CD4-positive, alpha-beta T cell treated with Interferon alpha-2 for 1 hour (primary cell): Measurements from ENCODE around the gene LPAR3.

ENCODE experiments used
- DNase-seq, 2 donors: peaks; one replicate each; pipeline ENCODE4 v3.0.0-alpha.2; 2020 to 2022

The LPAR3 gene

GRCh38 chr1:84855691-84856630 lies 37.0 kb downstream of the LPAR3 start:
- no peak for DNase-seq

GRCh38 chr1:84855168-84855567 lies 37.8 kb downstream of the LPAR3 start:
- no peak for DNase-seq

- DNase-seq, result peak; percentile 60 to 78
Observed at GRCh38 chr1:84853741-84854721, 39.0 kb downstream of the LPAR3 start.

GRCh38 chr1:84851839-84852238 lies 41.2 kb downstream of the LPAR3 start:
- DNase-seq, result no peak

DNA sequence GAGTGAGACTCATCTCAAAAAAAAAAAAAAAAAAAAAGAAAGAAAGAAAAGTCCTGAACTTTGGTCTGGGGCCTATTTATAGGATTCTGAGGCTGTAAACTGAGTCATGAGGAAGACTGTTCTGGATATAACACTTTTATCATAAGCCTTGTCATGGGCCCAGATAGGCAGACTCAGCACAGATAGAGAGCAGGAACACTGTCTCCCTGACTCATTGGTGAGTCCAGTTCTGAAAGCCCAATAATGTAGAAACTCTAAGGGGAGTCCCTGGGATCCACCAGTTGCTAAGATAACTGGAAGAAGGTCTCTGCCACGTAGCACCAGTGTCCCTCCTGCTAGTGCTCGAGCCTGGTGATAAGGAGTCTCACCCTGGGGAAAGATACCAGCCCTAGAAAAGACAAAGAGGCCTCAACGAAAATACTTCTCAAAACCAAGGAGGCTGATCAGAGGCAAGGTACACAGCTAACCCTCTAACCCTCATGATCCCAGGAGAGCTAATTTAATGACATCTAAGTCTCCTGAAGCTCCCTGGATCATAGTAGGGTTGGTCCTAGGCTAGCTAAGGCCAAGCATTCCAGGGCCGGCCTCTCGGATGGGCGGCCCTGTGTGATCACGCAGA lies 43.5 kb downstream of the LPAR3 start:
- no peak for DNase-seq

GRCh38 chr1:84847253-84848250 lies 45.5 kb downstream of the LPAR3 start:
- DNase-seq, result peak; percentile 17 to 49

GRCh38 chr1:84846387-84846786 lies 46.6 kb downstream of the LPAR3 start:
- DNase-seq, result no peak

GRCh38 chr1:84845357-84845756 lies 47.6 kb downstream of the LPAR3 start:
- no peak for DNase-seq

DNA sequence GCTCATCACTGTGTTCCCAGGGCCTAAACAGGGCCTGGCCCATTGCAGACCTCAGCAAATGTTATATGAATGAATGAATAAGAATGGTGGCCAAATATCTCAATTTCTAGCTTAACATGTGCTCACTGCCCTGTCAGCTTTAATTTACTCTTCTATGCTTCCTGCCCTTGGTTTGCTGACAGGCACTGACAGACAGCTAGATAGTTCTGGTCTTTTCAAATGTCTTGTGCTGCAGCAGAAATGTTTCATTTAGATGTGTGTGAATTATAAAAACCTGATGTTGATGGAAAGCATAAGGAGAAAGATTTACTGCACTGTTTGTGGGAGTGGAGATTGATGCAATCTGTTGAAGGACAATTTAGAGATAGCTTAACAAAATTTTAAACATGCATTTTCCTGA lies 48.9 kb downstream of the LPAR3 start:
- no peak for DNase-seq

GRCh38 chr1:84842748-84843231 lies 50.2 kb downstream of the LPAR3 start:
- DNase-seq, result no peak

- no peak for DNase-seq
Observed at GRCh38 chr1:84841971-84842370, 51.0 kb downstream of the LPAR3 start.

DNA sequence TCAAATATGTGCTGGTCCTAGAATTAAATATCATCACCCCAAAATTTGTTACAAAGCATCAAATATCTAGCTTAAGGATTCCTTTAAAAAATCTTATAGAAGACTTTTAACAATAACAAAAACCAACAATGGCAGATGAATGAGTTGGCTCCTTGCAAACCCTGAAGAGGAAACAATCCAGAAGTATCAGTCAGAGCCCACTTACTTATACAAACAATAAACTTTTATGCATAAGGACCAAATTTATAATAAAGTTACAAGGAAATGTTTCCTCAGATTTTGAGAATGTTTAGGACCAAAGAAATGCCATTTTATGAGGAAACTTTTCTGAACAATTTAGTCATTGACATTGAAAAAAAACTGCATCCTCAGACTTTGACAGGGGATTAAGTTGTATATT lies 52.7 kb downstream of the LPAR3 start:
- DNase-seq, result no peak

DNA sequence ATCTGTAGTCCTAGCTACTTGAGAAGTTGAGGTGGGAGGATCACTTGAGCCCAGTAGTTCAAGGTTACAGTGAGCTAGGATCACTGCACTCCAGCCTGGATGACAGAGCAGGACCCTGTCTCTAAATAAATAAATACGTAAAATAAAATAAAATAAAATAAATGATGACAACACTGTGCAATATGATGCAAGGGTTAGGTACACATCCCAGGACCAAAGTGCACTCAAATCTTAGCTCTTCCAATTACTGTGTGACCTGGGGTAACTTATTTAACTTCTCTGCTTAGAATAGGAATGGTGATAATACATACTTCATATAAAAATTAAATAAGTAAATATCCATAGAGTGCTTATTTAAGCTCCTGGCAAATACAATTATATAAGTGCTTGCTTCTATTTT lies 53.5 kb downstream of the LPAR3 start:
- DNase-seq, result no peak

DNA sequence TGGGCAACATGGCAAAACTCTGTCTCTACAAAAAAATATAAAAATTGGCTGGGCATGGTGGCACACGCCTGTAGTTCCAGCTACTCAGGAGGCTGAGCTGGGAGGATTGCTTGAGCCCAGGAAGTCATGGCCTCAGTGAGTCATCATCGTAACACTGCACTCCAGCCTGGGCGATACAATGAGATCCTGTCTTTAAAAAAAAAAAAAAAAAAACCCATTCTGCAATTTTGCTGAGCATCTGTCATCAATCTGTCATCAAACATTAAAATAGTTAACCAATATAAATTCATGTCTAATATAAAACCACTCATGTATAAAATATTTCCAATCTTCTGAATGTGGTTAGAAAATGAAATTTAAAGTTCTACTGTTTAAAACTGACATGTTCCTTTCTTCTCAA lies 56.9 kb downstream of the LPAR3 start:
- DNase-seq, result no peak

DNA sequence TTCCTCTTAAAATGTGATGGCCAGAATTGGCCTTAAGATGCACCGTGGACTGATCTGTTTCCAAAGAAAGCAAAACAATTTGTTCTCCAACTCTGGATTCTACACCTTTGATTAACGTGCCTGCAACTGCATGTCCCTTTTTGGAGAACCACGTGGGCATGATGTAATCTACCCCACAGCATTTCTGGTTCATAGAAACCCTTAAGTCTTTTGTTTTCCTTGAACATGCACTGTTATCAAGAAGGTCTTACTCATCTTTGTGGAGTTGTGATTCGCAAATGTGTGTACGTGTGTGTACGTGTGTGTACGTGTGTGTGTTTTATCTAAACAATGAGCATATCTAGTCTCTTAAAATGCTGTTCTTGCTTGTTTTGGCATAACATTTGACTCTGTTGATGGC lies 57.8 kb downstream of the LPAR3 start:
- DNase-seq, result no peak

GRCh38 chr1:84834419-84835064 lies 58.5 kb downstream of the LPAR3 start:
- no peak for DNase-seq

DNA sequence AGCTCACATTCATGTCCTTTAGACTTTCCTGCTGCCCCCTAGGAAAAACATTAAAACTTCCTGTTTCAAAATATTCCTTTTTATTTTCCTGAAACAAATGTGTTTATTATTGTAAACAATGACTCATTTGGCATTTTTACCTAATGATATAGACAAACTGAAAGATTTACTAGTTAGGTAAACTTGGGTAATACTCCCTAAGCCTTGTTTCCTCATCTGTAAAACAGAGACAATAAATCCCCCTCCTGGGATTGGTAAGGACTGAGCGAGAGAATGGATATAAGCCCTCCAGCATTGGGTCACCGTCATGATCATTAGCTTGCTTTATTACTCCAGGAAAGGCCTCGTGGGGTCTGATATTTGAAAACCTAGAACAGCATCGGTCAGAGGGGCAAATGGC lies 59.8 kb downstream of the LPAR3 start:
- DNase-seq, result no peak

DNA sequence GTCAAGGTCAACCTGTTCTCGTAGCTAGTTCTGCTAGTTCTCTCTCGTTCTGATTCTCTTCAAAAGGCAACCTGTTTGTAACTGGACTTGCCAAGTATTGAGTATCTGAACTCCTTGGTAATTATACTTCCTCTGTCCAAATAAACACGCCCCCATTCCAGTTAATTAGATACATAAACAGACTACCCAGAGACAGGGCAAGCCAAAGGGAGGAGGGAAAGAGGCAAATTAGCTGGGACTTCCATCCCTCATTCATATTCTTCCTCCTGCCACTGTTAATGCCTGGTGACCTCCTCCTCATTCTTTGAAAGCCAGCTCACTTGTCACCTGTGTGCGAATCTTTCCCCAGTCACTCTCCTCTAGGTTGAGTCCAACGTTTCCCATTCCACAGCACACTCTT lies 62.9 kb downstream of the LPAR3 start:
- no peak for DNase-seq

DNA sequence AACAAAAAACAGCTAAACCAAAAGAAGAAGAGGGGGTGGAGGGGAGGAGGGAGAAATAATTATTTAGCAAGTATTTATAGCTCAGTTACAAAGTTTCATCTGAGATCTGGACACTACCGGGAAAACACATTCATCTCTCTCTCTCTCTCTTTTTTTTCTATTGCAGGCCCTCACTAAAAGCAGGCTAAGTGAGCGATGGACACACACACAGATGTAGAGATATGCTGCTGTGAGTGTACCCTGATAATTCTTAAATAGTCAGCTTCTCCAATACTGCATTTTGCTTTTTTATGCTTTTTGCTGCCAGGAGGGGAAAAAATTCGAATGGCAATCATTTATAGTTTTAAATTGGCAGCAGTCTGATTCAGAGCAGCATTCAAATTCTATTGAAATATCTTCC lies 65.0 kb downstream of the LPAR3 start:
- DNase-seq, result no peak

DNA sequence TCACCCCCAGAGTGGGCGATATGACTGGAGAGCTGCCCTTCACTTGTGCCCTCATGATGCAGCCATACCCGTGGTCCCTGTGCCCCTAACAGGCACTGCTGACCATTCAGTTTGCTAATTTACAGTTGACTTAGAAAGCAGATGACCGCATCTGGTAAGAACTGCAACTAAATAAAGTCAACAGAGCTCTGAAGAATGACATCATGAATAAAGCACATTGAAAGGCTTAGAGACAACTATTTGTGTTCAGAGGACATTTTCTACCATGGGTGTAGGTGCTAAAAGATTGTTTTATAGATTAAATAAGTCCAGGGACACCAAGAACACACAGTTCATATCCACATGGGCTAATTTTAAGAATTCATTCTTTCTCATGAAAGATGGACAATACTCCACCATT lies 65.5 kb downstream of the LPAR3 start:
- DNase-seq, result no peak

GRCh38 chr1:84825161-84825560 lies 67.8 kb downstream of the LPAR3 start:
- DNase-seq, result no peak
